Mucosa of rectum (tissue), 2 donors: ENCODE measurements around the gene C6orf15.

Experiments used
- H3K27ac ChIP-seq, 2 donors: one replicate each; pipeline ENCODE4 v1.7.0; 2013; ENCODE audit warnings: inconsistent platforms in 2 of 2, low read depth in 2 of 2, low read length in 2 of 2
- H3K27me3 ChIP-seq, 2 donors: one replicate each; pipeline ENCODE4 v1.7.0; 2013; ENCODE audit warnings: low read length in 2 of 2; ENCODE audit not compliant: control insufficient read depth in 2 of 2, insufficient read depth in 2 of 2
- H3K36me3 ChIP-seq, 2 donors: one replicate each; pipeline ENCODE4 v1.7.0; 2013; ENCODE audit warnings: low read length in 2 of 2; ENCODE audit not compliant: control insufficient read depth in 2 of 2, insufficient read depth in 2 of 2
- H3K4me1 ChIP-seq, 2 donors: one replicate each; pipeline ENCODE4 v1.7.0; 2013; ENCODE audit warnings: low read length in 2 of 2, mild to moderate bottlenecking in 1 of 2; ENCODE audit not compliant: control insufficient read depth in 2 of 2, insufficient read depth in 2 of 2
- H3K4me3 ChIP-seq, 2 donors: one replicate each; pipeline ENCODE4 v1.7.0; 2013; ENCODE audit warnings: low read length in 2 of 2
- H3K9ac ChIP-seq, 2 donors: one replicate each; pipeline ENCODE4 v1.7.0; 2013; ENCODE audit warnings: low read length in 2 of 2, low read depth in 1 of 2, mild to moderate bottlenecking in 1 of 2
- H3K9me3 ChIP-seq, 2 donors: one replicate each; pipeline ENCODE4 v1.7.0; 2013; ENCODE audit warnings: low read length in 2 of 2; ENCODE audit not compliant: control insufficient read depth in 2 of 2
- donor health status: healthy.
- donor health status: Normal muscosa, but diverticular disease.

Gene C6orf15

GRCh38 chr6:31149827-31150447 lies 37.6 kb upstream of the C6orf15 start:
- Histone ChIP-seq H3K4me1 (peaks cover 6 to 8% of the 10 kb centered on the region in 2 donors), H3K27me3 (no peaks in the 10 kb centered on the region), H3K4me3 (no peak overlapping the region), H3K27ac (no peak overlapping the region), H3K9ac (no peak overlapping the region), H3K9me3 (no peaks in the 10 kb centered on the region), H3K36me3 (peaks cover 10 to 24% of the 10 kb centered on the region in 2 donors)

- peak overlapping the region in 1 of 2 donors; percentile 52 for H3K9ac ChIP-seq
- H3K36me3 ChIP-seq, result peaks cover 11 to 20% of the 10 kb centered on the region in 2 donors
Measured at GRCh38 chr6:31145386-31145785, 33.0 kb upstream of the C6orf15 start.

GRCh38 chr6:31144970-31145340 lies 32.6 kb upstream of the C6orf15 start:
- Histone ChIP-seq H3K9ac (peak overlapping the region; percentile 52), H3K4me3 (peak overlapping the region; percentile 15 to 44), H3K9me3 (no peaks in the 10 kb centered on the region), H3K27ac (peak overlapping the region; percentile 87 to 94), H3K4me1 (peaks cover 14 to 34% of the 10 kb centered on the region in 2 donors), H3K36me3 (peaks cover 8 to 17% of the 10 kb centered on the region in 2 donors), H3K27me3 (no peaks in the 10 kb centered on the region)

More at GRCh38 chr6:31145386-31145785, 33.0 kb upstream of the C6orf15 start:
- Histone ChIP-seq H3K27me3 (no peaks in the 10 kb centered on the region), H3K4me3 (peak overlapping the region; percentile 15 to 31), H3K9me3 (no peaks in the 10 kb centered on the region), H3K4me1 (peaks cover 14 to 34% of the 10 kb centered on the region in 2 donors), H3K27ac (peak overlapping the region; percentile 87 to 94)

- Histone ChIP-seq H3K9ac (peak overlapping the region; percentile 52), H3K27me3 (no peaks in the 10 kb centered on the region), H3K4me3 (peak overlapping the region; percentile 25 to 44), H3K9me3 (no peaks in the 10 kb centered on the region), H3K27ac (peak overlapping the region; percentile 87 to 94), H3K36me3 (peaks cover 3 to 14% of the 10 kb centered on the region in 2 donors), H3K4me1 (peaks cover 14 to 34% of the 10 kb centered on the region in 2 donors)
Measured at GRCh38 chr6:31144296-31144969, 32.1 kb upstream of the C6orf15 start.

- Histone ChIP-seq H3K36me3 (peaks cover 3 to 7% of the 10 kb centered on the region in 2 donors), H3K9ac (peak overlapping the region in 1 of 2 donors; percentile 24), H3K4me1 (peaks cover 14 to 34% of the 10 kb centered on the region in 2 donors), H3K4me3 (no peak overlapping the region), H3K27ac (peak overlapping the region; percentile 87 to 94), H3K27me3 (no peaks in the 10 kb centered on the region), H3K9me3 (no peaks in the 10 kb centered on the region)
Measured at GRCh38 chr6:31143148-31143547, 30.8 kb upstream of the C6orf15 start.

- H3K4me3 ChIP-seq, result no peak overlapping the region
- H3K9me3 ChIP-seq, result no peaks in the 10 kb centered on the region
- H3K36me3 ChIP-seq, result peaks cover 3 to 6% of the 10 kb centered on the region in 2 donors
- H3K27me3 ChIP-seq, result no peaks in the 10 kb centered on the region
- peaks cover 21 to 40% of the 10 kb centered on the region in 2 donors for H3K4me1 ChIP-seq
- no peak overlapping the region for H3K27ac ChIP-seq
- no peak overlapping the region for H3K9ac ChIP-seq
Measured at GRCh38 chr6:31142361-31142761, 30.0 kb upstream of the C6orf15 start.

- Histone ChIP-seq H3K9ac (no peak overlapping the region), H3K36me3 (peaks cover 3 to 6% of the 10 kb centered on the region in 2 donors), H3K27ac (no peak overlapping the region), H3K27me3 (no peaks in the 10 kb centered on the region), H3K4me1 (peaks cover 21 to 39% of the 10 kb centered on the region in 2 donors), H3K4me3 (no peak overlapping the region), H3K9me3 (no peaks in the 10 kb centered on the region)
Measured at GRCh38 chr6:31140643-31141042, 28.3 kb upstream of the C6orf15 start.

- H3K9ac ChIP-seq, result no peak overlapping the region
- peaks cover 3 to 6% of the 10 kb centered on the region in 2 donors for H3K36me3 ChIP-seq
- H3K4me1 ChIP-seq, result peaks cover 15 to 28% of the 10 kb centered on the region in 2 donors
- H3K4me3 ChIP-seq, result no peak overlapping the region
- H3K27me3 ChIP-seq, result no peaks in the 10 kb centered on the region
- H3K9me3 ChIP-seq, result no peaks in the 10 kb centered on the region
- H3K27ac ChIP-seq, result no peak overlapping the region
Measured at GRCh38 chr6:31139599-31139998, 27.2 kb upstream of the C6orf15 start.

- no peak within 1 kb of the TSS for H3K27ac ChIP-seq
- H3K4me1 ChIP-seq, result peaks cover 9 to 22% of the 10 kb centered on the region in 2 donors
- H3K9me3 ChIP-seq, result no peaks in the 10 kb centered on the region
- peaks cover 3 to 6% of the 10 kb centered on the region in 2 donors for H3K36me3 ChIP-seq
- no peaks in the 10 kb centered on the region for H3K27me3 ChIP-seq
- peak within 1 kb of the TSS in 1 of 2 donors; percentile 69 for H3K4me3 ChIP-seq
- peak within 1 kb of the TSS in 1 of 2 donors; percentile 67 for H3K9ac ChIP-seq
Measured at GRCh38 chr6:31138982-31139381, 26.6 kb upstream of the C6orf15 start, which contains the start of gene PSORS1C2. Gene PSORS1C2 (minus strand): TSS chr6:31139066. CDS start chr6:31139026, 40 bp downstream.

GRCh38 chr6:31135710-31136109 lies 23.3 kb upstream of the C6orf15 start:
- no peaks in the 10 kb centered on the region for H3K27me3 ChIP-seq
- no peak overlapping the region for H3K27ac ChIP-seq
- H3K9me3 ChIP-seq, result no peaks in the 10 kb centered on the region
- H3K36me3 ChIP-seq, result no peaks in the 10 kb centered on the region
- H3K4me3 ChIP-seq, result no peak overlapping the region
- peaks cover 6 to 7% of the 10 kb centered on the region in 2 donors for H3K4me1 ChIP-seq
- H3K9ac ChIP-seq, result no peak overlapping the region
